Measurements from ENCODE around the gene IKZF3.
A peak's percentile ranks its signal among the peaks of the same experiment; 100 is the strongest.
"Not testable (repeated sequence)": the region's sequence is repeated elsewhere in the genome, so short reads cannot be mapped to it uniquely, and the experiment has no call there.

Gene IKZF3

DNA sequence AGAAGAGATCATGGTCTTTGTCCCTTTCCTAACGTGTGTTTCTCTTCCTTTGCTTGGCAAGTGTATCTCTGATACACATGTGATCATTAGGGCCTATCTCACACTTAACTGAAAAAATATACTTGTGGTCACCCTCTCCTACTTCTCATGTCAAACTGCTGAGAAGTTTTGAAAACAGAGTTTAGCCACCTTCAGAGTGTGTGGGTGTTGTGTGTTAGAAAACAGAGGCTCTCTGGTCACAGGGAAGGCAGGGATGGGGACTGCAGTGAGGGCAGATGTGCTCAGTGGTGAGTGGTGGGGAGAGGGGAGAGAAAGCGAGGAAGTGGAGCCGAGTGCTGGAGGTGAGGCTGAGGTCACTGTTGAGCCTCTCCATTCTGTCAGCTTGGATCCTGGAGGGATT is 97.0 kb downstream of the IKZF3 start:
- Mint-ChIP-seq H3K27ac (peak overlapping the region; percentile 91), H3K27me3 (no peaks in the 10 kb centered on the region), H3K36me3 (ENCODE audit: low read depth) (peaks cover 87% of the 10 kb centered on the region), H3K9me3 (no peaks in the 10 kb centered on the region), H3K4me3 (peak overlapping the region; percentile 63), H3K4me1 (ENCODE audit: low read depth) (peaks cover 95% of the 10 kb centered on the region)

DNA sequence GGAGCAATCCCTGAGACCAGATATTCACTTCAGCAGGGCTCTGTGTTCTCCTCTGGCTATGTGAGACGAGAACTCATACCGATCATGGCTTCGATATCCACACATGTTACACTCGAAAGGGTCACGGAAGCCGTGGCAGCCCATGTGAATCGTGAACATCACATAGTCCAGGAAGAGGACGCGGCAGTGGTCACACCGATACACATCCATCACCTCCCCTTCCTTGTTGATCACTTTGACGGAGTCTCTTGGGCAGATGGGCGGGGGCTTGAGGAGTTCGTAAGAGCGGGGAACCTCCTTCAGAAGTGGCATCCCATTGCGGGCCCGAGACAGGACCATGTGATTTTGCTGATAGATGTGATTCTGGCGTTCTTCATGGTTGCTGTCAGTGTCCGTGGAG is 98.3 kb downstream of the IKZF3 start:
- Mint-ChIP-seq H3K4me3 (no peak overlapping the region), H3K27me3 (no peaks in the 10 kb centered on the region), H3K4me1 (ENCODE audit: low read depth) (peaks cover 95% of the 10 kb centered on the region), H3K27ac (peak overlapping the region; percentile 91), H3K9me3 (no peaks in the 10 kb centered on the region), H3K36me3 (ENCODE audit: low read depth) (peaks cover 84% of the 10 kb centered on the region)

DNA sequence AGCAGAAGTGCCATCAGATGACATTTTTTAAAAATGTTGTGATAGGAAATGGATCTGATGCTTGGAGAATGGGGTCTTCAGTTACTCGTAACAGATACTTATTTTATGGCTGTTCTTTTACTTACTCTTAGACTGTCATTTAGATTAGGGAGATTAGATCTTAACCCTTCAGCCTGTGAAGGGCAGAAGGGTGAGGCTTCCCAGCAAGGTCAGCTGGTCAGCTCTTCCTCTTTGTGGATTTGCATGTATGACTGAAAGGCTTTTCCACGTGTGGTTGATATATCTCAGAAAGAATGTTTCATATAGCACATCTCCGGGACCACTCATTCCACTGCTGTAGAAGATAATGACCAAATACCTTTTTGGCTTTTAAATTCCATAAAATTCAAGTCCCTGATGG is 98.9 kb downstream of the IKZF3 start:
- Mint-ChIP-seq H3K4me3 (no peak overlapping the region), H3K27ac (peak overlapping the region; percentile 91), H3K9me3 (no peaks in the 10 kb centered on the region), H3K4me1 (ENCODE audit: low read depth) (peaks cover 95% of the 10 kb centered on the region), H3K27me3 (no peaks in the 10 kb centered on the region), H3K36me3 (ENCODE audit: low read depth) (peaks cover 87% of the 10 kb centered on the region)

DNA sequence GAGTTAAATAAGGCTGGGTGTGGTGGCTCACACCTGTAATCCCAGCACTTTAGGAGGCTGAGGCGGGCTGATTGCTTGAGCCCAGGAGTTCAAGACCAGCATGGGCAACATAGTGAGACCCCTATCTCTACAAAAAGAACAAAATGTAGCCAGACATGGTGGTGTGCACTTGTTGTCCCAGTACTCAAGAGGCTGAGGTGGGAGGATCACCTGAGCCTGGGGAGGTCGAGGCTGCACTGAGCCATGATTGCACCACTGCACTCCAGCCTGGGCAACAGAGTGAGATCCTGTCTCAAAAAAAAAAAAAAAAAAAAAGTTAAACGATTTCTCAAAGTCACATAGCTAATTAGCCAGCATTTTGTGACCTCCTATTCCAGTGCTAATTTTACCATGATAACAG is 99.9 kb downstream of the IKZF3 start:
- not testable (repeated sequence) for H3K9me3 Mint-ChIP-seq, H3K27me3 Mint-ChIP-seq, H3K4me3 Mint-ChIP-seq, H3K27ac Mint-ChIP-seq
- peaks cover 95% of the 10 kb centered on the region for H3K4me1 Mint-ChIP-seq (ENCODE audit: low read depth)
- peaks cover 88% of the 10 kb centered on the region for H3K36me3 Mint-ChIP-seq (ENCODE audit: low read depth)

DNA sequence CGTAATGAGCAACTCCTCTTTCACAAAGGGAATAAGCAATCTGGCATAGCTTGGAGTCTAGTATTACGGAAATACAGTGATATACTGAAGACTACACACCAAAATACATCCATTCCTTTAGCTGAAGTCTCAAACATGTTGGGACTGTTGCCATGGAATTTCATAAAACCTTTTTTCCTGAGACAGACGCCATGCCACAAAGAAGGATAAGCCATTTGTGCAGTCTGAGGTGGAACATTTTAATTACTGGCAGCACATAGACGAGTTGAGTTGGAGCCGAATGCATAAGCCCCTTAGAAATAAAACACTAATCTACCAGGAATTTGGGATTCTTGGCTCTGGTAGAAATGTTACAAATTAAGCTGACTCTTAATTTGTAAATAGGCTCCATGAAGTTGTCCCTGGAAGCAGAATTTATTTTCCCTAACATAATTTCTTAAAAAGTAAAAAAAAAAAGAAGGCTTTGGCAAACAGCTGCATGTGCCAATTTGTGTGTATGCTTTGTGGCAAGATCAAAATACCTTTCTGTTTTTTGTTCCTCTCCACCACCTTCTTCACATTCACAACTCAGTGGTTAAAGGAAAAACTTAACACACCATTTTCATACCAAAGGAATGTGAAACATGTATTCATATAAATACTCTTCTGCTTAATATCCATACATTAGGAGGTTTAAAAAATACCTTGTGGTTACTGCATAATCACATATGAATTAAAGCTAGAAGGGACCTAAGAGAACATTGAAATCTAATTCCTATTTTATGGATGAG is 100.9 kb downstream of the IKZF3 start:
- peak overlapping the region; percentile 15 for H3K4me3 Mint-ChIP-seq
- H3K4me1 Mint-ChIP-seq (ENCODE audit: low read depth): peaks cover 95% of the 10 kb centered on the region
- H3K27me3 Mint-ChIP-seq: no peaks in the 10 kb centered on the region
- no peaks in the 10 kb centered on the region for H3K9me3 Mint-ChIP-seq
- H3K27ac Mint-ChIP-seq: peak overlapping the region; percentile 89
- peaks cover 85% of the 10 kb centered on the region for H3K36me3 Mint-ChIP-seq (ENCODE audit: low read depth)

DNA sequence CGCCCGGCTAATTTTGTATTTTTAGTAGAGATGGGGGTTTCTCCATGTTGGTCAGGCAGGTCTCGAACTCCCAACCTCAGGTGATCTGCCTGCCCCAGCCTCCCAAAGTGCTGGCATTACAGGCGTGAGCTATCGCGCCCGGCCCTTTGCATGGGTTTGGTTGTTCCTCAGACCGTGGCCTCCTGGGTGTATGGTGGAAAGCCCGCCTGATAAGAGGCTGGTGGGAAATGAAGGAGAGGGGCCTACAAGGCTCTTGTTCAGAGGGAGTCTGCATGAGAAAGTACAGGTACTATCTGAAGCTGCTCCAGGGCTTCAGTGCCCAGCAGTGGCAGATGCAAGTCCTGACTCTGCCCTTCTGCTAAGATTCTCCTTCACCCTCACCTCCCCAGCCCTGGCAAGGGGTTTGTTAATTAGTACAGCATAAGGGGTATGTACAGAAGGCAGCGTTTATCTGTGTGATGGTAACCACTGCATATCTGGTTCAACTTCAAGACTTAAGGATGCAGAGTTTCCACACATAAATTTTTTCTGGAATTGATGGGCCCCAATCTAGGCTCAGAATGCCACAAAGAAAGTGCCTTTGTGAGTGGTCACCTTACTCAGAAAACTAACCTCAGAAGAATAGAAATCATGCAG is 102.1 kb downstream of the IKZF3 start:
- H3K9me3 Mint-ChIP-seq: no peaks in the 10 kb centered on the region
- peaks cover 95% of the 10 kb centered on the region for H3K4me1 Mint-ChIP-seq (ENCODE audit: low read depth)
- H3K27ac Mint-ChIP-seq: peak overlapping the region; percentile 89
- no peaks in the 10 kb centered on the region for H3K27me3 Mint-ChIP-seq
- peaks cover 78% of the 10 kb centered on the region for H3K36me3 Mint-ChIP-seq (ENCODE audit: low read depth)
- peak overlapping the region; percentile 3 for H3K4me3 Mint-ChIP-seq

DNA sequence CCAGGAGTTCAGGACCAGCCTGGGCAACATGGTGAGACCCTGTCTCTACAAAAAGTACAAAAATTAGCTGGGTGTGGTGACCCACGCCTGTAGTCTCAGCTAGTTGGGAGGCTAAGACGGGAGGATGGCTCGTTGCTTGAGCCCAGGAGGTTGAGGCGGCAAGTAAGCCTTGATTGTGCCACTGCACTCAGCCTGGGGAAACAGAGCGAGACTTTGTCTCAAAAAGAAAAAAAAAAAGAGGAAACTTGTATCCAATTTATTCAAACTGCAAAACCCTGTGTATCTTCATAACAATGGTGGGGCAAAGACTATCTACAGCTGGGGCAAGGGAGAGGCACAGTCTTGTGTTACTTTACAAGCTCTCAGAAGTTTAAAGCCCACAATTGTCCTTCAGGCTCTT is 104.9 kb downstream of the IKZF3 start:
- H3K4me3 Mint-ChIP-seq: peak overlapping the region; percentile 68
- H3K9me3 Mint-ChIP-seq: no peaks in the 10 kb centered on the region
- peaks cover 91% of the 10 kb centered on the region for H3K4me1 Mint-ChIP-seq (ENCODE audit: low read depth)

DNA sequence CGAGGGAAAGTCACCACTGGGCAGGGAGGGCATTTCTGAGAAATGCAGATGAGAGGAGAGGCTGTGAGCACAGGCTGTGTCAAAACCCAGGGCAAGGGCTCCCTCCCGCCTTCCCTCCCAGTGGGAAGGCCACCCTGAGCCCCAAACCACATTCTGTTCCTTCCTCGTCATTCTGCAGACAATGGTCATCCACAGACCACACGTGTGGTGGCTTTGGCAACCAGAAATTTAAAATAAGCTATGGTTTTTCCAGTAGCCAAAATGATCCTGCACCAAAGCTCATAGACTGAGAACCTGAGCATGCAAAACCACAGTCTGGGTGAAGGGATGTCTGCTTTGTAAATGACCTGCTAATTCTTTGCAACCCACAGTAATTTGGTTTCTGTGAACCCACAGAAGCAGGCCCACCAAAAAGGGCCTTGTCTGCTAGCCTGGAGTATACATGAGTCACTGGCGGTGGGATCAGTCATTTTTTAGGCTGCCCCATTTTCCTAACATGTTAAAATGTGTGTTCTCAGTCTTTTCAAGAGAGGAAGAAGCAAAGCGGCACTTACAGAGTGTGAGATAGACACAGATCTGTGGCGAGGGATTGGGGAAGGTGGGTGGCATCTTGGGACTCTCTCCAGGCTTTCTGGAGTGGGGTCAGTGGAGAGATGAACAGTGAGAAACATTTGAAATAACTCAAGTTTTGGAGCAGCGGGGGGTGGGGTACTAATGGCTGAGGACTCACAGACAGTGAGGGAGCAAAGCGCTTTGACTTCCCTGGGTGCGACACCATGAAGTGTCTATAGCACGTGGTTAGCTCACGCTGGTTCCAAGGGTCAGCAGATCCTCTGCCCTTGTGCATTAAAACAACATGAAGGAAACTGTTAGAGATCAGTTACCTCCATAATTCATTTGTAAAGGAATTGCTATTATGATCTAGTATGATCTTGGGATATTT is 105.9 kb downstream of the IKZF3 start:
- peaks cover 43% of the 10 kb centered on the region for H3K36me3 Mint-ChIP-seq (ENCODE audit: low read depth)
- H3K27me3 Mint-ChIP-seq: no peaks in the 10 kb centered on the region

More for the DNA sequence above, 104.9 kb downstream of the IKZF3 start:
- Mint-ChIP-seq H3K36me3 (ENCODE audit: low read depth) (peaks cover 50% of the 10 kb centered on the region), H3K27ac (peak overlapping the region; percentile 99), H3K27me3 (no peaks in the 10 kb centered on the region)

DNA sequence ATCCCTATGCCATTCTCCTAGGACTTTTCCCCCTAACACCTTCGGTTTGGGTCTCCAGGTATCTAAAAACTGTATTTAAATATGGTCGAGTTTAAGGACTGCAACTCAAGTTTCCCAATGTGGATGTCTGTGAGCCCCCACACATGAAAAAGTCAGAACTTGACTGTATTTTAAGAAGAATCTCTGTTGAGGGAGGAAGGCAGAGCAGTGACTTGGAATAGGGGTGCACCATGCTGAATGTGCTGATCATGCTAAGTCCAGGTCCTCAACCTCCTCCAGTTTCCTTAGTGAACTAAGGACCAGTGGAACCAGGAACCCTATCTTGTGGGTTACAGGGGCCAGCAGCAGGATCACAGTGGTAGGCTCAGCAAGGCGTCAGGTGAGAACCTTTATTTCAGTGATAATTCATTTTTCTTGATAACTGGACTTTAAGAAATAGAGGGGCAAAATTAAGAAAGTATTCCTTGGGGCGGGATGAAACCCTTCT is 106.9 kb downstream of the IKZF3 start:
- H3K27me3 Mint-ChIP-seq: no peaks in the 10 kb centered on the region
- H3K4me3 Mint-ChIP-seq: peak overlapping the region; percentile 68
- peaks cover 33% of the 10 kb centered on the region for H3K36me3 Mint-ChIP-seq (ENCODE audit: low read depth)
- H3K27ac Mint-ChIP-seq: peak overlapping the region; percentile 99
- H3K9me3 Mint-ChIP-seq: no peaks in the 10 kb centered on the region
- H3K4me1 Mint-ChIP-seq (ENCODE audit: low read depth): peaks cover 88% of the 10 kb centered on the region

More for the DNA sequence above, 105.9 kb downstream of the IKZF3 start:
- Mint-ChIP-seq H3K4me3 (peak overlapping the region; percentile 68), H3K27ac (peak overlapping the region; percentile 99), H3K9me3 (no peaks in the 10 kb centered on the region), H3K4me1 (ENCODE audit: low read depth) (peaks cover 88% of the 10 kb centered on the region)

DNA sequence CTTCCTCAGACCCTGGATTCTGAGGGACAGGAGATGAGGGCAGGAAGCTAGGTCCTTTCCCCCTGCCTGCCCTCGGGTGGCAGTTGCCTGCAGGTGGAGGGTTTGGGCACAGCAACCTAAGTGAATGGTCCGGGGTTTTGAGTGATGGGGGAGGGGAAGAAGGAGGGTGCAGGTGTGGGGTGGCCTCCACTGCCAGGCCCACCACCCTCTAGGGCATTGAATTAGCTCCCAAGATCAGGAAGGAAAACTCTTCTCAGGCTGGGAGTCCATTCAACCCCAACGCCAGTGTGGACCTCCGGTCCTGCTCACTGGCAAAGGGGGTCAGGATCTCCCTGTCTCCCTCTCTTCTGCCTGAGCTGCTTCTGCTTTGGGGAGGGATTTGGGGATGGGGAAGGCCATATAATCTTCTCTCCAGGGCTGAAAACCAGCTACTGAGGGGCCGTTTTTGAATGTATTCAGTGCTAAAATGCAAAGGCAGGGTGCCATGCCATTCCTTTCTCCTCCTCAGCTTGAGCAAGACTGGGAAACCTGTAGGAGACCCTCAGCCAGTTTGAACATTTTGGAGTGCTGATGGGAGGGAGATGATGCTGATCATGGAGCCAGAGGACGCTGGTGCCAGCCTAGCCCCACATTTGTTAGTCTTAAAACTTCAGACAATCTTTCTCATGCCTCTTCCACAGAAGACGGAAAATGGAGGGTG is 107.6 kb downstream of the IKZF3 start:
- Mint-ChIP-seq H3K27ac (peak overlapping the region; percentile 99), H3K4me1 (ENCODE audit: low read depth) (peaks cover 88% of the 10 kb centered on the region), H3K4me3 (peak overlapping the region; percentile 73), H3K27me3 (no peaks in the 10 kb centered on the region), H3K9me3 (no peaks in the 10 kb centered on the region), H3K36me3 (ENCODE audit: low read depth) (peaks cover 27% of the 10 kb centered on the region)

DNA sequence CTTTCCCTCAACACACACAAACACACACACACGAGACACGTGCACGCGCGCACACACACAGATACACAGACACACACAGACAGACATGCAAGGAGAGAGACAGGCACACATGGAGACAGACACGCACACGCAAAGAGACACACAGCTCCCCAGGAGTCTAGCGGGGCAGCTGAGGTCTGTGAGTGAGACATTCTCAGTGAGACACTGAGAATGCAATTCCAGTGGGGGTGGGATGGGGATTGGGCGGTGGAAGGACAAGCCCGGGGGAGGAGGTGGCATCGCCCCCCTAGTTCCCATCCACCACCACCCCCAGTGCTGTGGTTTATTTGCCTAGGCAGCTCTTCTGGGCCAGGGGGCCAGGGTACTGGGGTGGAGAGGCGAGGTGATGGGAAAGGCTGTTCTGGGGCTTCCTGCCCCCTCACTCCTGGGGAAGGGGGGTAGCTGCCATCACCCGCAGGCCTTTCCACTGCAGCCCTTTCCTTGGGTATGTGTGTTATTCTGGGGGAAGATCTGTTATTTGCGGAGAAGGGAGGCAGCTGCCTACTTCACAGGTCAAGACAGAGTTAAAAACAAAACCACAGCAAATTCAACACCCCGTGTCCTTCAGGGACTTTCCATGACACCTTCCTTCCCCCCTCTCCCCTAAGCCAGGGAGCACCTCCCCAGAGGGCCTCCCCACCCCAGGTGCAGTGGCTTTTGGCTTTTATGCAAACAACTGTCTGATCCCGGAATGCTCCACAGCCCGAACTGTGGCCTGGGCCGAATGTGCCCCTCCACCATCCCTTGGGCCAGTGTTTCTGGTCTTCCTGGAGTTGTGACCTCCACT is 108.3 kb downstream of the IKZF3 start:
- H3K27me3 Mint-ChIP-seq: no peaks in the 10 kb centered on the region
- peak overlapping the region; percentile 99 for H3K27ac Mint-ChIP-seq
- peak overlapping the region; percentile 73 for H3K4me3 Mint-ChIP-seq
- H3K9me3 Mint-ChIP-seq: no peaks in the 10 kb centered on the region
- peaks cover 87% of the 10 kb centered on the region for H3K4me1 Mint-ChIP-seq (ENCODE audit: low read depth)
- peaks cover 21% of the 10 kb centered on the region for H3K36me3 Mint-ChIP-seq (ENCODE audit: low read depth)

DNA sequence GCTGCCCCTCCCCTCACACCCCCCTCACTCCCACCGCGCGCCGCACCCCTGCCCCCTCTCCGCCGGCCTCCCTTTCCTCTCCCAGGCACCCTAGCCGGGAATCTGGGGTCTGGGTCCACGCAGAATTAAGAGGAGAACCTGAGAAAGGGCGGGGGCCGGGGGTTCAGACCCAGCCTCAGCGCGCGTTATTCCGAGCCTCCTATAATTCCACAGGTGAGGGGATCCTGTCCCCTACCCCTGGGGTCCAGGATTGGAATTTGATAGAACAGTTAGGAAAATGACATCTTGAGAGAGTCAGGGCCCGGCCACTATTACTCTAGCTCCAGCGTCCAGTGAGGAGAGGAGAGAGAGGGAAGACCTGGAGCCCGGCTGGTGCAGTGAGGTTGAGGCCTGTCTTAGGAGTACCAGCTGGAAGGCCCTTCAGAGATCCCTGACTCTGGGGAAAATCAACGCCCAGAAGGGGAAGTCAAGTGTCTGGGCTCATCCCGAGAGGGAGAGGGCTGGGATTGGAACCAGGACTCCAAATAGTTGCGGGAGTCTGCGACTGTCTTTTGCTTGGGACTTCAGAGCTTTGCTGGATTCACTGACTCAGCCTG is 109.1 kb downstream of the IKZF3 start:
- Mint-ChIP-seq H3K9me3 (no peaks in the 10 kb centered on the region), H3K27ac (peak overlapping the region; percentile 99), H3K27me3 (no peaks in the 10 kb centered on the region), H3K4me3 (peak overlapping the region; percentile 73), H3K36me3 (ENCODE audit: low read depth) (peaks cover 18% of the 10 kb centered on the region), H3K4me1 (ENCODE audit: low read depth) (peaks cover 80% of the 10 kb centered on the region)

DNA sequence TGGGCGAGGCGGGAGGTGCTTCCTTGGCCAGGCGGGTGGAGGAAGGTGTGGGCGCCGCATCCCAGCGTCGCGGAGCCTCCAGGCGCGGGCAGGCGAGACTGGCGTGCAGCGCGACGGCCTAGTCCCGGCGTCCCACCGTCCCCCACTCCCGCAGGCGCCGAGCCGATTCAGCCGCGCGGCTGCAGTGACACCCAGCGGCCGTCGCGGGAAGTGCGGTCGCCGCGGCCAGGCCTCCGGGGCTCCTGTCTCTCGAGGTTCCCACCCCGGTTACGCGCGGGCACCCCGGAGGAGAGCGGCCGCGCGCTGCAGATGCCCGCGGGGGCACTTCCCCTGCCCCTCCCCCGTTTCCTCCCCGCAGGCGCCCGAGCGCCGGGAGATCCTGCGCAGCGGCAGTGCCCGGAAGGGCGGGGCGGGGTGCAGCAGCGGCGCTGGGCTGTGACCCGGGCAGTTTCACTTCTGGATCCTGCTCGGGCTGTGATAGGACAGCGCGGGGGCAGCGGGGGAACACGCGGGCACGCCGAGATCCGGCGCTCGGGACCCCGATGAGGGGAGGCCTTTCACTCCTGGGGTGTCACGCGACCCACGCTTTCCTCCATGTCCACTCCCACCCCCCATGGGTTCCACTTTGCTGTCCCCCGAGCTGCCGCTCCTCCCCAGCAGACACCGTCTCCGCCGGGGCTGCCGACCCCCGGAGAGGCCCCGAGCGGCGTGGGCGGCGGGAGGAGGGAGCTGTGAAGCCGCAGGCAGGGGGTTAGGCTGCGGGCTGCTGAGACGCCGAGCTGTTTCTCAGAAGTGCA is 109.8 kb downstream of the IKZF3 start:
- no peaks in the 10 kb centered on the region for H3K27me3 Mint-ChIP-seq
- H3K4me1 Mint-ChIP-seq (ENCODE audit: low read depth): peaks cover 73% of the 10 kb centered on the region
- H3K36me3 Mint-ChIP-seq (ENCODE audit: low read depth): peaks cover 13% of the 10 kb centered on the region
- no peaks in the 10 kb centered on the region for H3K9me3 Mint-ChIP-seq
- H3K4me3 Mint-ChIP-seq: peak overlapping the region; percentile 73
- H3K27ac Mint-ChIP-seq: peak overlapping the region; percentile 99
